Panc1 (cell line): ENCODE results near the gene KRT82. TPM values are rescaled to one million over a fixed set of nuclear protein-coding genes. Genes with fewer than 3 reads are reported as not detected.

Experiments
- ATAC-seq: fragments of 200-7000 bp; cut with Tn5 transposase; 2 replicates; pipeline ENCODE4 v1.9.1; 2020; ENCODE audit warnings: mild to moderate bottlenecking, moderate library complexity
- BruUV-seq: library from RNA; stranded (reverse); fragments of 400-500 nt; replicated peaks from 2 replicates; lab custom pipeline; 2021; lab: Mats Ljungman, UMichigan
- CTCF ChIA-PET: fragments of 300-600 bp; sonication (Branson Sonifier 250); formaldehyde crosslinking; loops from one replicate; lab custom pipeline; 2022; ENCODE audit warnings: antibody characterized with exemption; lab: Charles Lee
- POLR2A ChIA-PET: fragments of 300-600 bp; sonication (Branson Sonifier 250); formaldehyde crosslinking; loops from one replicate; lab custom pipeline; 2022; ENCODE audit warnings: antibody characterized with exemption; lab: Charles Lee
- DNase-seq: peaks from one replicate; pipeline ENCODE4 v3.0.0-alpha.2; 2010; ENCODE audit warnings: low read depth, low spot score
- H3K27ac ChIP-seq: 2 replicates; pipeline ENCODE4 v1.5.1; 2011; ENCODE audit warnings: mild to moderate bottlenecking, low read length, inconsistent platforms
- H3K27me3 ChIP-seq: fragments of 200-500 bp; sonication (Bioruptor generic); 2 replicates; pipeline ENCODE4 v1.6.0; 2014; ENCODE audit warnings: low read length, inconsistent platforms; ENCODE audit not compliant: control insufficient read depth, insufficient read depth
- H3K36me3 ChIP-seq: fragments of 200-500 bp; sonication (Bioruptor generic); 2 replicates; pipeline ENCODE4 v1.5.1; 2014; ENCODE audit warnings: inconsistent platforms, mild to moderate bottlenecking, low read length, moderate library complexity; ENCODE audit not compliant: control insufficient read depth, insufficient read depth
- H3K4me1 ChIP-seq: 2 replicates; pipeline ENCODE4 v1.5.1; 2011; ENCODE audit warnings: inconsistent platforms, mild to moderate bottlenecking, low read length, moderate library complexity; ENCODE audit not compliant: control insufficient read depth, insufficient read depth
- H3K4me3 ChIP-seq, 2 experiments: 2 replicates each; pipeline ENCODE4 v1.5.1; 2011 to 2012; ENCODE audit warnings: low read depth in 2 of 2, low read length in 2 of 2, mild to moderate bottlenecking in 2 of 2, inconsistent platforms in 1 of 2, moderate library complexity in 1 of 2
- H3K9me3 ChIP-seq: fragments of 200-500 bp; sonication (Bioruptor generic); 2 replicates; pipeline ENCODE4 v1.5.1; 2014; ENCODE audit warnings: low read depth, mild to moderate bottlenecking, inconsistent platforms, low read length, moderate library complexity; ENCODE audit not compliant: control insufficient read depth, insufficient read depth
- CTCF ChIP-seq: fragments of 450-650 bp; IDR thresholded peaks from 2 replicates; pipeline ENCODE4 v1.5.1; 2017; ENCODE audit warnings: mild to moderate bottlenecking
- POLR2AphosphoS5 ChIP-seq: IDR thresholded peaks from 2 replicates; pipeline ENCODE4 v1.6.1; 2012; ENCODE audit warnings: mild to moderate bottlenecking, low read depth, low read length, moderate library complexity
- REST ChIP-seq, 2 experiments: IDR thresholded peaks; 2 replicates each; pipeline ENCODE4 v1.6.1; 2011 to 2012; ENCODE audit warnings: low read depth in 2 of 2, control low read depth in 1 of 2, low read length in 1 of 2, mild to moderate bottlenecking in 1 of 2, moderate library complexity in 1 of 2; ENCODE audit not compliant: insufficient read depth in 1 of 2
- SIN3A ChIP-seq: IDR thresholded peaks from 2 replicates; pipeline ENCODE4 v1.6.1; 2012; ENCODE audit warnings: low read depth, mild to moderate bottlenecking, low read length, moderate library complexity, borderline replicate concordance; ENCODE audit not compliant: insufficient read depth
- TCF7L2 ChIP-seq: IDR thresholded peaks from 2 replicates; pipeline ENCODE4 v1.6.1; 2011; ENCODE audit warnings: mild to moderate bottlenecking, low read depth, low read length, inconsistent platforms
- in situ Hi-C: cut with HindIII; loops from 2 replicates; pipeline ENCODE4 v1.10.0; 2016; ENCODE audit warnings: low sequenced_read_pairs, low pct_unique_long_range_greater_than_20kb
- intact Hi-C: fragments of 100-400 bp; cut with micrococcal nuclease; formaldehyde crosslinking; loops from one replicate; pipeline ENCODE4 v1.10.0; 2022; ENCODE audit not compliant: unreplicated experiment
- total RNA-seq: library from RNA; stranded (reverse); gene quantifications from one replicate; pipeline ENCODE4 v1.2.1, GENCODE V29; 2021; ENCODE audit not compliant: unreplicated experiment

Gene KRT82
- total RNA-seq, 1 experiment from 2014 or later, result not detected

GRCh38 chr12:52358575-52359350 is 47.4 kb downstream of the KRT82 start:
- intact Hi-C loops, result no loop called here
- TF ChIP-seq TCF7L2 (no peak), CTCF (no peak), REST (IDR thresholded peaks at IDR 0.05; ENCODE audit: insufficient read depth in 1 of 2, low read depth in 2 of 2, low read length in 1 of 2) (no peak), SIN3A (no peak), POLR2AphosphoS5 (no peak)
- in situ Hi-C loops, result no loop called here
- H3K36me3 ChIP-seq, result no peaks in the 10 kb centered on the region
- H3K9me3 ChIP-seq, result no peaks in the 10 kb centered on the region
- H3K4me1 ChIP-seq, result no peaks in the 10 kb centered on the region
- H3K27ac ChIP-seq, result no peak overlapping the region
- H3K27me3 ChIP-seq, result 0 out of 2 replicates have a peak, but pooled peaks cover 2% of the 10 kb centered on the region
- no peak for DNase-seq
- ChIA-PET POLR2A (no interaction called here), CTCF (no interaction called here)
- BruUV-seq, result no TSS peak
- no peak overlapping the region for H3K4me3 ChIP-seq
- no peak for ATAC-seq

GRCh38 chr12:52356762-52357580 is 49.2 kb downstream of the KRT82 start:
- Histone ChIP-seq H3K27ac (no peak overlapping the region), H3K4me3 (no peak overlapping the region), H3K27me3 (0 out of 2 replicates have a peak, but pooled peaks cover 2% of the 10 kb centered on the region), H3K4me1 (no peaks in the 10 kb centered on the region), H3K9me3 (no peaks in the 10 kb centered on the region), H3K36me3 (no peaks in the 10 kb centered on the region)
- no TSS peak for BruUV-seq
- intact Hi-C loops (no loop called here), in situ Hi-C loops (no loop called here)
- CTCF ChIA-PET, result no interaction called here
- POLR2A ChIA-PET, result no interaction called here
- DNase-seq (no peak), ATAC-seq (no peak)
- TF ChIP-seq REST (IDR thresholded peaks at IDR 0.05; ENCODE audit: insufficient read depth in 1 of 2, low read depth in 2 of 2, low read length in 1 of 2) (no peak), CTCF (no peak), TCF7L2 (no peak), POLR2AphosphoS5 (no peak), SIN3A (no peak)
